ENCODE measurements around the gene ZFPL1.
A peak's percentile ranks its signal among the peaks of the same experiment; 100 is the strongest.

Gene ZFPL1

GRCh38 chr11:65069217-65069616, 14.8 kb upstream of the ZFPL1 start:
- TF ChIP-seq SPI1 (IDR thresholded peaks at IDR 0.05; ENCODE audit: low read depth, low read length): no peak
- no peak for TF ChIP-seq PAX5 (IDR thresholded peaks at IDR 0.05; ENCODE audit: insufficient read depth, low read length, severe bottlenecking)
- TF ChIP-seq TAF1 (IDR thresholded peaks at IDR 0.05; ENCODE audit: low read depth, low read length): no peak
- TF ChIP-seq POLR2AphosphoS5 (IDR thresholded peaks at IDR 0.05; ENCODE audit: low read depth, low read length): no peak
- TF ChIP-seq POU2F2 (IDR thresholded peaks at IDR 0.05; ENCODE audit: low read depth, low read length): no peak
- TF ChIP-seq POLR2A (IDR thresholded peaks at IDR 0.05; ENCODE audit: low read depth, low read length): no peak
- FAIRE-seq: peak; percentile 70
- DNase-seq (ENCODE audit: insufficient read length, low spot score): no peak

GRCh38 chr11:65071907-65072630, 12.0 kb upstream of the ZFPL1 start:
- DNase-seq (ENCODE audit: insufficient read length, low spot score) (no peak), FAIRE-seq (peak; percentile 69)
- TF ChIP-seq POLR2AphosphoS5 (IDR thresholded peaks at IDR 0.05; ENCODE audit: low read depth, low read length) (no peak), SPI1 (IDR thresholded peaks at IDR 0.05; ENCODE audit: low read depth, low read length) (peak; percentile 37), POU2F2 (IDR thresholded peaks at IDR 0.05; ENCODE audit: low read depth, low read length) (peak; percentile 93; the same call in 1 of the 2 replicates), PAX5 (IDR thresholded peaks at IDR 0.05; ENCODE audit: insufficient read depth, low read length, severe bottlenecking) (no peak)

GRCh38 chr11:65072631-65072966, 11.4 kb upstream of the ZFPL1 start:
- no peak for FAIRE-seq
- DNase-seq (ENCODE audit: insufficient read length, low spot score): no peak
- TF ChIP-seq TAF1 (IDR thresholded peaks at IDR 0.05; ENCODE audit: low read depth, low read length) (no peak), POU2F2 (IDR thresholded peaks at IDR 0.05; ENCODE audit: low read depth, low read length) (no peak), PAX5 (IDR thresholded peaks at IDR 0.05; ENCODE audit: insufficient read depth, low read length, severe bottlenecking) (no peak), POLR2AphosphoS5 (IDR thresholded peaks at IDR 0.05; ENCODE audit: low read depth, low read length) (no peak), POLR2A (IDR thresholded peaks at IDR 0.05; ENCODE audit: low read depth, low read length) (no peak), SPI1 (IDR thresholded peaks at IDR 0.05; ENCODE audit: low read depth, low read length) (no peak)

- TF ChIP-seq POLR2A (IDR thresholded peaks at IDR 0.05; ENCODE audit: low read depth, low read length): no peak
- no peak for TF ChIP-seq POU2F2 (IDR thresholded peaks at IDR 0.05; ENCODE audit: low read depth, low read length)
- no peak for TF ChIP-seq SPI1 (IDR thresholded peaks at IDR 0.05; ENCODE audit: low read depth, low read length)
- no peak for TF ChIP-seq POLR2AphosphoS5 (IDR thresholded peaks at IDR 0.05; ENCODE audit: low read depth, low read length)
- no peak for TF ChIP-seq TAF1 (IDR thresholded peaks at IDR 0.05; ENCODE audit: low read depth, low read length)
- no peak for TF ChIP-seq PAX5 (IDR thresholded peaks at IDR 0.05; ENCODE audit: insufficient read depth, low read length, severe bottlenecking)
- DNase-seq (ENCODE audit: insufficient read length, low spot score) (no peak), FAIRE-seq (no peak)
These were observed 6.6 kb upstream of the ZFPL1 start for GRCh38 chr11:65077451-65077850.

- DNase-seq (ENCODE audit: insufficient read length, low spot score) (peak; percentile 64), FAIRE-seq (peak; percentile 90)
- TF ChIP-seq PAX5 (IDR thresholded peaks at IDR 0.05; ENCODE audit: insufficient read depth, low read length, severe bottlenecking): no peak
- peak; percentile 45; the same call in 1 of the 2 replicates for TF ChIP-seq POLR2A (IDR thresholded peaks at IDR 0.05; ENCODE audit: low read depth, low read length)
- TF ChIP-seq POU2F2 (IDR thresholded peaks at IDR 0.05; ENCODE audit: low read depth, low read length): no peak
These were observed 5.9 kb upstream of the ZFPL1 start for GRCh38 chr11:65078151-65078550.

GRCh38 chr11:65078786-65079342, 5.2 kb upstream of the ZFPL1 start:
- no peak for TF ChIP-seq POLR2AphosphoS5 (IDR thresholded peaks at IDR 0.05; ENCODE audit: low read depth, low read length)
- TF ChIP-seq POU2F2 (IDR thresholded peaks at IDR 0.05; ENCODE audit: low read depth, low read length): no peak
- no peak for TF ChIP-seq TAF1 (IDR thresholded peaks at IDR 0.05; ENCODE audit: low read depth, low read length)
- no peak for TF ChIP-seq SPI1 (IDR thresholded peaks at IDR 0.05; ENCODE audit: low read depth, low read length)
- no peak for TF ChIP-seq POLR2A (IDR thresholded peaks at IDR 0.05; ENCODE audit: low read depth, low read length)
- TF ChIP-seq PAX5 (IDR thresholded peaks at IDR 0.05; ENCODE audit: insufficient read depth, low read length, severe bottlenecking): no peak
- DNase-seq (ENCODE audit: insufficient read length, low spot score) (no peak), FAIRE-seq (no peak)

- FAIRE-seq: peak; percentile 20
- no peak for TF ChIP-seq POLR2AphosphoS5 (IDR thresholded peaks at IDR 0.05; ENCODE audit: low read depth, low read length)
- no peak for TF ChIP-seq PAX5 (IDR thresholded peaks at IDR 0.05; ENCODE audit: insufficient read depth, low read length, severe bottlenecking)
- TF ChIP-seq POU2F2 (IDR thresholded peaks at IDR 0.05; ENCODE audit: low read depth, low read length): no peak
- no peak for TF ChIP-seq SPI1 (IDR thresholded peaks at IDR 0.05; ENCODE audit: low read depth, low read length)
- no peak for TF ChIP-seq POLR2A (IDR thresholded peaks at IDR 0.05; ENCODE audit: low read depth, low read length)
- no peak for TF ChIP-seq TAF1 (IDR thresholded peaks at IDR 0.05; ENCODE audit: low read depth, low read length)
- no peak for DNase-seq (ENCODE audit: insufficient read length, low spot score)
These were observed 738 bp upstream of the ZFPL1 start for GRCh38 chr11:65083134-65083833.

GRCh38 chr11:65084598-65085375, 765 bp downstream of the ZFPL1 start:
- peak; percentile 68 for FAIRE-seq
- TF ChIP-seq POU2F2 (IDR thresholded peaks at IDR 0.05; ENCODE audit: low read depth, low read length) (no peak), POLR2AphosphoS5 (IDR thresholded peaks at IDR 0.05; ENCODE audit: low read depth, low read length) (no peak), PAX5 (IDR thresholded peaks at IDR 0.05; ENCODE audit: insufficient read depth, low read length, severe bottlenecking) (no peak), SPI1 (IDR thresholded peaks at IDR 0.05; ENCODE audit: low read depth, low read length) (no peak), POLR2A (IDR thresholded peaks at IDR 0.05; ENCODE audit: low read depth, low read length) (no peak), TAF1 (IDR thresholded peaks at IDR 0.05; ENCODE audit: low read depth, low read length) (no peak)
- no peak for DNase-seq (ENCODE audit: insufficient read length, low spot score)

GRCh38 chr11:65085446-65085845, 1.4 kb downstream of the ZFPL1 start:
- FAIRE-seq: peak; percentile 5
- no peak for TF ChIP-seq POLR2AphosphoS5 (IDR thresholded peaks at IDR 0.05; ENCODE audit: low read depth, low read length)
- no peak for TF ChIP-seq SPI1 (IDR thresholded peaks at IDR 0.05; ENCODE audit: low read depth, low read length)
- TF ChIP-seq POLR2A (IDR thresholded peaks at IDR 0.05; ENCODE audit: low read depth, low read length): no peak
- TF ChIP-seq PAX5 (IDR thresholded peaks at IDR 0.05; ENCODE audit: insufficient read depth, low read length, severe bottlenecking): no peak
- no peak for TF ChIP-seq TAF1 (IDR thresholded peaks at IDR 0.05; ENCODE audit: low read depth, low read length)
- no peak for TF ChIP-seq POU2F2 (IDR thresholded peaks at IDR 0.05; ENCODE audit: low read depth, low read length)
- no peak for DNase-seq (ENCODE audit: insufficient read length, low spot score)
